ENCODE data around the gene ESYT1.

- TF ChIP-seq CTCF (conservative IDR thresholded peaks at IDR 0.05; ENCODE audit: low read length) (no peak), EZH2phosphoT487 (IDR thresholded peaks at IDR 0.05; ENCODE audit: borderline replicate concordance) (no peak)
Measured at GRCh38 chr12:56158029-56158925, 30.2 kb downstream of the ESYT1 start, which contains the start of gene MYL6.
